Caco-2 (cell line): ENCODE measurements around the gene TRDN. TPM values are rescaled to one million over a fixed set of nuclear protein-coding genes. Genes with fewer than 3 reads are reported as not detected.

ENCODE experiments used
- BruUV-seq: library from RNA; stranded (reverse); fragments of 400-500 nt; replicated peaks from 2 replicates; lab custom pipeline; 2021; lab: Mats Ljungman, UMichigan
- CTCF ChIA-PET: fragments of 300-600 bp; sonication (Branson Sonifier 250); formaldehyde crosslinking; loops from one replicate; lab custom pipeline; 2022; ENCODE audit warnings: antibody characterized with exemption; lab: Charles Lee
- POLR2A ChIA-PET: fragments of 300-600 bp; sonication (Branson Sonifier 250); formaldehyde crosslinking; loops from one replicate; lab custom pipeline; 2022; ENCODE audit warnings: antibody characterized with exemption; lab: Charles Lee
- DNase-seq, 2 experiments: peaks; one replicate each; pipeline versions ENCODE4 v3.0.0 to v3.0.0-alpha.2; 2020 to 2022
- H3K27me3 ChIP-seq: replicated peaks from 2 replicates; pipeline ENCODE4 v1.6.0; 2011; ENCODE audit warnings: low read length; ENCODE audit not compliant: control insufficient read depth, insufficient read depth
- H3K36me3 ChIP-seq: 2 replicates; pipeline ENCODE4 v1.5.1; 2011; ENCODE audit warnings: low read length; ENCODE audit not compliant: control insufficient read depth, insufficient read depth
- H3K4me1 ChIP-seq: fragments of 250-450 bp; sonication (Bioruptor Pico); 2 replicates; pipeline ENCODE4 v1.5.1; 2020; ENCODE audit warnings: mild to moderate bottlenecking
- H3K4me3 ChIP-seq: 2 replicates; pipeline ENCODE4 v1.5.1; 2011; ENCODE audit warnings: low read depth, mild to moderate bottlenecking, control low read depth, low read length
- H3K9me3 ChIP-seq: fragments of 250-450 bp; sonication (Bioruptor Pico); 2 replicates; pipeline ENCODE4 v1.5.1; 2020; ENCODE audit warnings: mild to moderate bottlenecking, moderate library complexity
- H3K27ac Mint-ChIP-seq: one replicate; pipeline ENCODE4 v1.8.0; 2022; ENCODE audit warnings: mixed read lengths; ENCODE audit not compliant: unreplicated experiment
- H3K27me3 Mint-ChIP-seq: one replicate; pipeline ENCODE4 v1.8.0; 2022; ENCODE audit warnings: mixed read lengths; ENCODE audit not compliant: insufficient read depth, unreplicated experiment
- H3K36me3 Mint-ChIP-seq: one replicate; pipeline ENCODE4 v1.8.0; 2022; ENCODE audit warnings: mild to moderate bottlenecking, mixed read lengths; ENCODE audit not compliant: insufficient read depth, unreplicated experiment
- H3K4me1 Mint-ChIP-seq: one replicate; pipeline ENCODE4 v1.8.0; 2022; ENCODE audit warnings: low read depth, mixed read lengths; ENCODE audit not compliant: unreplicated experiment
- H3K4me3 Mint-ChIP-seq: one replicate; pipeline ENCODE4 v1.8.0; 2022; ENCODE audit warnings: mild to moderate bottlenecking, moderate library complexity, mixed read lengths; ENCODE audit not compliant: unreplicated experiment
- H3K9me3 Mint-ChIP-seq: one replicate; pipeline ENCODE4 v1.8.0; 2022; ENCODE audit warnings: mixed read lengths; ENCODE audit not compliant: unreplicated experiment
- CTCF ChIP-seq, 2 experiments: fragments of 200-600 bp in 1 of 2; IDR thresholded peaks; 1 replicate in 1 of 2; 2 replicates in 1 of 2; pipeline versions ENCODE4 v1.5.1 to v1.8.0; 2011 to 2022; ENCODE audit warnings: antibody characterized with exemption in 1 of 2, control low read depth in 1 of 2, inconsistent platforms in 1 of 2, low read depth in 1 of 2, low read length in 1 of 2, mild to moderate bottlenecking in 1 of 2, moderate library complexity in 1 of 2; ENCODE audit not compliant: insufficient read depth in 1 of 2, severe bottlenecking in 1 of 2, unreplicated experiment in 1 of 2
- intact Hi-C: fragments of 100-400 bp; cut with micrococcal nuclease; formaldehyde crosslinking; loops from one replicate; pipeline ENCODE4 v1.10.0; 2022; ENCODE audit not compliant: unreplicated experiment
- total RNA-seq: library from RNA; stranded (reverse); gene quantifications from 2 replicates; pipeline ENCODE4 v1.2.3, GENCODE V29; 2022

TRDN gene
- total RNA-seq, 1 experiment from 2014 or later = not detected

- Histone ChIP-seq H3K36me3 (no peaks in the 10 kb centered on the region), H3K27me3 (no peaks in the 10 kb centered on the region), H3K4me3 (no peak overlapping the region), H3K4me1 (no peaks in the 10 kb centered on the region), H3K9me3 (no peaks in the 10 kb centered on the region)
- Mint-ChIP-seq H3K9me3 (peaks cover 13% of the 10 kb centered on the region), H3K36me3 (no peaks in the 10 kb centered on the region), H3K27ac (no peak overlapping the region), H3K4me3 (no peak overlapping the region), H3K4me1 (no peaks in the 10 kb centered on the region), H3K27me3 (no peaks in the 10 kb centered on the region)
- no peak for TF ChIP-seq CTCF (IDR thresholded peaks at IDR 0.05; ENCODE audit: insufficient read depth in 1 of 2, low read depth in 1 of 2, low read length in 1 of 2, severe bottlenecking in 1 of 2, unreplicated experiment in 1 of 2)
- intact Hi-C loops = no loop called here
- ChIA-PET POLR2A (no interaction called here), CTCF (no interaction called here)
- no peak for DNase-seq
- BruUV-seq = no TSS peak
Observed at GRCh38 chr6:123676793-123677192, 40.0 kb upstream of the TRDN start.

GRCh38 chr6:123668965-123669591, 32.3 kb upstream of the TRDN start:
- intact Hi-C loops = no loop called here
- H3K9me3 Mint-ChIP-seq = no peaks in the 10 kb centered on the region
- H3K36me3 ChIP-seq = no peaks in the 10 kb centered on the region
- CTCF ChIA-PET = no interaction called here
- H3K27me3 ChIP-seq = no peaks in the 10 kb centered on the region
- no peak overlapping the region for H3K27ac Mint-ChIP-seq
- H3K36me3 Mint-ChIP-seq = no peaks in the 10 kb centered on the region
- no peak overlapping the region for H3K4me3 Mint-ChIP-seq
- TF ChIP-seq CTCF (IDR thresholded peaks at IDR 0.05; ENCODE audit: insufficient read depth in 1 of 2, low read depth in 1 of 2, low read length in 1 of 2, severe bottlenecking in 1 of 2, unreplicated experiment in 1 of 2) = no peak
- no TSS peak for BruUV-seq
- no peaks in the 10 kb centered on the region for H3K4me1 Mint-ChIP-seq
- DNase-seq = no peak
- no peaks in the 10 kb centered on the region for H3K27me3 Mint-ChIP-seq
- POLR2A ChIA-PET = no interaction called here
- no peaks in the 10 kb centered on the region for H3K9me3 ChIP-seq
- no peak overlapping the region for H3K4me3 ChIP-seq
- no peaks in the 10 kb centered on the region for H3K4me1 ChIP-seq

- no peak for DNase-seq
- H3K9me3 Mint-ChIP-seq = no peaks in the 10 kb centered on the region
- H3K4me3 Mint-ChIP-seq = no peak overlapping the region
- ChIA-PET POLR2A (no interaction called here), CTCF (no interaction called here)
- Histone ChIP-seq H3K4me3 (no peak overlapping the region), H3K9me3 (no peaks in the 10 kb centered on the region), H3K27me3 (no peaks in the 10 kb centered on the region), H3K4me1 (no peaks in the 10 kb centered on the region), H3K36me3 (no peaks in the 10 kb centered on the region)
- no peak overlapping the region for H3K27ac Mint-ChIP-seq
- BruUV-seq = no TSS peak
- no peaks in the 10 kb centered on the region for H3K4me1 Mint-ChIP-seq
- H3K36me3 Mint-ChIP-seq = no peaks in the 10 kb centered on the region
- intact Hi-C loops = no loop called here
- no peaks in the 10 kb centered on the region for H3K27me3 Mint-ChIP-seq
- TF ChIP-seq CTCF (IDR thresholded peaks at IDR 0.05; ENCODE audit: insufficient read depth in 1 of 2, low read depth in 1 of 2, low read length in 1 of 2, severe bottlenecking in 1 of 2, unreplicated experiment in 1 of 2) = no peak
Observed at GRCh38 chr6:123668063-123668462, 31.3 kb upstream of the TRDN start.
